Measurements from ENCODE around the gene P4HB. TPM values are rescaled to one million over a fixed set of nuclear protein-coding genes. Genes with fewer than 3 reads are reported as not detected.

P4HB gene
- total and polyA plus RNA-seq, 10 of the 15 experiments (the other 5 are each of a cell fraction or from before 2014, with no cell fraction given): 4.7 to 549 (median 361) TPM

GRCh38 chr17:81860756-81861568 is 627 bp upstream of the P4HB start (continued):
- TF ChIP-seq, protein P1, sequence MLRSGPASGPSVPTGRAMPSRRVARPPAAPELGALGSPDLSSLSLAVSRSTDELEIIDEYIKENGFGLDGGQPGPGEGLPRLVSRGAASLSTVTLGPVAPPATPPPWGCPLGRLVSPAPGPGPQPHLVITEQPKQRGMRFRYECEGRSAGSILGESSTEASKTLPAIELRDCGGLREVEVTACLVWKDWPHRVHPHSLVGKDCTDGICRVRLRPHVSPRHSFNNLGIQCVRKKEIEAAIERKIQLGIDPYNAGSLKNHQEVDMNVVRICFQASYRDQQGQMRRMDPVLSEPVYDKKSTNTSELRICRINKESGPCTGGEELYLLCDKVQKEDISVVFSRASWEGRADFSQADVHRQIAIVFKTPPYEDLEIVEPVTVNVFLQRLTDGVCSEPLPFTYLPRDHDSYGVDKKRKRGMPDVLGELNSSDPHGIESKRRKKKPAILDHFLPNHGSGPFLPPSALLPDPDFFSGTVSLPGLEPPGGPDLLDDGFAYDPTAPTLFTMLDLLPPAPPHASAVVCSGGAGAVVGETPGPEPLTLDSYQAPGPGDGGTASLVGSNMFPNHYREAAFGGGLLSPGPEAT (IDR thresholded peaks at IDR 0.05; ENCODE audit: low read depth): peak; percentile 52; the same call in 1 of the 2 replicates
- TF ChIP-seq EZH2 (IDR thresholded peaks at IDR 0.05; ENCODE audit: borderline replicate concordance, control insufficient read depth, low read depth, low read length) (peak; percentile 100), JUND (IDR thresholded peaks at IDR 0.05; ENCODE audit: low read depth, low read length) (peak; percentile 81; the same call in 1 of the 2 replicates), PBX3 (IDR thresholded peaks at IDR 0.05; ENCODE audit: insufficient replicate concordance, low read depth, low read length) (peak; percentile 93), JUNB (IDR thresholded peaks at IDR 0.05) (peak; percentile 56; the same call in 1 of the 2 replicates), FOS (IDR thresholded peaks at IDR 0.05; ENCODE audit: borderline replicate concordance, extremely low read depth, insufficient read length) (peak; percentile 92), IRF4 (IDR thresholded peaks at IDR 0.05; ENCODE audit: low read depth, low read length) (peak; percentile 34; the same call in 1 of the 2 replicates), ZSCAN29 (IDR thresholded peaks at IDR 0.05) (no peak), POU2F2 (IDR thresholded peaks at IDR 0.05; ENCODE audit: borderline replicate concordance, low read depth, low read length) (no peak), NR2F1 (conservative IDR thresholded peaks at IDR 0.05) (peak; percentile 93), SREBF1 (IDR thresholded peaks at IDR 0.05; ENCODE audit: low read length) (no peak), BHLHE40 (IDR thresholded peaks at IDR 0.05; ENCODE audit: borderline replicate concordance in 1 of 2, low read depth in 2 of 2, low read length in 1 of 2) (peak; percentile 89 to 97), NFYA (IDR thresholded peaks at IDR 0.05; ENCODE audit: borderline replicate concordance, low read depth, low read length) (peak; percentile 98), KAT2A (conservative IDR thresholded peaks at IDR 0.05; ENCODE audit: control insufficient read depth, low read depth, low read length) (no peak), CHD1 (IDR thresholded peaks at IDR 0.05; ENCODE audit: low read depth, low read length) (no peak; the same call in 1 of the 2 replicates), TARDBP (IDR thresholded peaks at IDR 0.05; ENCODE audit: borderline replicate concordance) (peak; percentile 97), ZBTB40 (IDR thresholded peaks at IDR 0.05; ENCODE audit: borderline replicate concordance) (peak; percentile 94), STAT1 (conservative IDR thresholded peaks at IDR 0.05) (no peak), FOXK2 (IDR thresholded peaks at IDR 0.05) (peak; percentile 42; the same call in 1 of the 2 replicates)
- TF ChIP-seq, protein P2, sequence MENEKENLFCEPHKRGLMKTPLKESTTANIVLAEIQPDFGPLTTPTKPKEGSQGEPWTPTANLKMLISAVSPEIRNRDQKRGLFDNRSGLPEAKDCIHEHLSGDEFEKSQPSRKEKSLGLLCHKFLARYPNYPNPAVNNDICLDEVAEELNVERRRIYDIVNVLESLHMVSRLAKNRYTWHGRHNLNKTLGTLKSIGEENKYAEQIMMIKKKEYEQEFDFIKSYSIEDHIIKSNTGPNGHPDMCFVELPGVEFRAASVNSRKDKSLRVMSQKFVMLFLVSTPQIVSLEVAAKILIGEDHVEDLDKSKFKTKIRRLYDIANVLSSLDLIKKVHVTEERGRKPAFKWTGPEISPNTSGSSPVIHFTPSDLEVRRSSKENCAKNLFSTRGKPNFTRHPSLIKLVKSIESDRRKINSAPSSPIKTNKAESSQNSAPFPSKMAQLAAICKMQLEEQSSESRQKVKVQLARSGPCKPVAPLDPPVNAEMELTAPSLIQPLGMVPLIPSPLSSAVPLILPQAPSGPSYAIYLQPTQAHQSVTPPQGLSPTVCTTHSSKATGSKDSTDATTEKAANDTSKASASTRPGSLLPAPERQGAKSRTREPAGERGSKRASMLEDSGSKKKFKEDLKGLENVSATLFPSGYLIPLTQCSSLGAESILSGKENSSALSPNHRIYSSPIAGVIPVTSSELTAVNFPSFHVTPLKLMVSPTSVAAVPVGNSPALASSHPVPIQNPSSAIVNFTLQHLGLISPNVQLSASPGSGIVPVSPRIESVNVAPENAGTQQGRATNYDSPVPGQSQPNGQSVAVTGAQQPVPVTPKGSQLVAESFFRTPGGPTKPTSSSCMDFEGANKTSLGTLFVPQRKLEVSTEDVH (IDR thresholded peaks at IDR 0.05; ENCODE audit: low read depth, partially characterized antibody): peak; percentile 74
